Osteoblast (primary cell): ENCODE results near the gene HBP1. TPM values are rescaled to one million over a fixed set of nuclear protein-coding genes. Genes with fewer than 3 reads are reported as not detected.

Experiments used
- DNase-seq: peaks from one replicate; pipeline ENCODE4 v3.0.0; 2011; ENCODE audit warnings: low spot score, mixed read lengths; ENCODE audit not compliant: insufficient read length; ENCODE audit errors: missing footprints
- H2AFZ ChIP-seq: 2 replicates; pipeline ENCODE4 v1.6.0; 2011; ENCODE audit warnings: mild to moderate bottlenecking, low read length
- H3K27ac ChIP-seq: 2 replicates; pipeline ENCODE4 v1.5.1; 2011; ENCODE audit warnings: mild to moderate bottlenecking, low read depth, low read length, moderate library complexity
- H3K27me3 ChIP-seq: 2 replicates; pipeline ENCODE4 v1.6.0; 2012; ENCODE audit warnings: mild to moderate bottlenecking, control low read depth, inconsistent platforms, low read length, moderate library complexity; ENCODE audit not compliant: insufficient read depth
- H3K36me3 ChIP-seq: 2 replicates; pipeline ENCODE4 v1.5.1; 2011; ENCODE audit warnings: mild to moderate bottlenecking, low read length, control low read depth, moderate library complexity; ENCODE audit not compliant: insufficient read depth
- H3K4me1 ChIP-seq: 2 replicates; pipeline ENCODE4 v1.5.1; 2011; ENCODE audit warnings: mild to moderate bottlenecking, low read length, control low read depth, moderate library complexity; ENCODE audit not compliant: insufficient read depth
- H3K4me2 ChIP-seq: 2 replicates; pipeline ENCODE4 v1.6.0; 2011; ENCODE audit warnings: mild to moderate bottlenecking, low read length; ENCODE audit not compliant: insufficient read depth
- H3K4me3 ChIP-seq: fragments of 200-600 bp; sonication (generic); 3 replicates; pipeline ENCODE4 v1.5.1; 2012; ENCODE audit warnings: mild to moderate bottlenecking, low read length, inconsistent platforms; ENCODE audit not compliant: insufficient read depth
- H3K79me2 ChIP-seq: 2 replicates; pipeline ENCODE4 v1.6.0; 2012; ENCODE audit warnings: mild to moderate bottlenecking, low read length, control low read depth, inconsistent platforms; ENCODE audit not compliant: insufficient read depth
- H3K9me3 ChIP-seq: 2 replicates; pipeline ENCODE4 v1.5.1; 2011; ENCODE audit warnings: low read depth, low read length, control low read depth
- H4K20me1 ChIP-seq: 2 replicates; pipeline ENCODE4 v1.6.0; 2012; ENCODE audit warnings: mild to moderate bottlenecking, low read length, control low read depth; ENCODE audit not compliant: insufficient read depth
- total RNA-seq: library from RNA; depleted of rRNA; stranded (reverse); fragments of >200 nt; gene quantifications from 2 replicates; pipeline ENCODE4 v1.2.3, GENCODE V29; 2012
- TF ChIP-seq, protein P1 (sequence below): IDR thresholded peaks from 2 replicates; pipeline ENCODE4 v1.5.1; 2011; ENCODE audit warnings: mild to moderate bottlenecking, low read depth, low read length, moderate library complexity; ENCODE audit errors: extremely low read depth

HBP1 gene
- total RNA-seq, 1 donor, result 175 TPM

DNA sequence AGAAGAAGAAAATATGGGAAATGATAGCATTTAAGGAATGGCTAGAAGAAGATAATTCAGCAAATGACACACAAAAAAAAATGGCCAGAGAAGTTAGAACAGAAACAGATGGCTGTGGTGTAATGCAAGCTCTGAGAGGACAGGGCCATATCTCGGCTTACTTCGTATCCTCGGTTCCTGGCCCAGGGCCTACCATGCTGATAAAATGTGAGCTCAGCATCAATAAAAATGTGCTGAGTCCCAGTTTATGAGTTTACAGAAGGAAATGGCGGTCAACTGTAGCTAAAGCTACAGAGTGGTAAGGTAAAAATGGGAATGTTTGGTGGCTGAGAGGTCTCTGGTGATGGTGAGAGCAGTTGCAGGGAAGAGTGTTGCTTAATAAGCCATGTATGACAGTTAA lies 40.8 kb downstream of the HBP1 start:
- Histone ChIP-seq H4K20me1 (no peaks in the 10 kb centered on the region), H3K4me1 (peaks cover 11% of the 10 kb centered on the region), H3K27me3 (no peaks in the 10 kb centered on the region), H3K27ac (no peak overlapping the region), H3K79me2 (no peaks in the 10 kb centered on the region), H3K4me2 (no peak overlapping the region), H2AFZ (no peak overlapping the region), H3K4me3 (no peak overlapping the region), H3K9me3 (no peaks in the 10 kb centered on the region), H3K36me3 (peaks cover 10% of the 10 kb centered on the region)
- TF ChIP-seq, protein P1, sequence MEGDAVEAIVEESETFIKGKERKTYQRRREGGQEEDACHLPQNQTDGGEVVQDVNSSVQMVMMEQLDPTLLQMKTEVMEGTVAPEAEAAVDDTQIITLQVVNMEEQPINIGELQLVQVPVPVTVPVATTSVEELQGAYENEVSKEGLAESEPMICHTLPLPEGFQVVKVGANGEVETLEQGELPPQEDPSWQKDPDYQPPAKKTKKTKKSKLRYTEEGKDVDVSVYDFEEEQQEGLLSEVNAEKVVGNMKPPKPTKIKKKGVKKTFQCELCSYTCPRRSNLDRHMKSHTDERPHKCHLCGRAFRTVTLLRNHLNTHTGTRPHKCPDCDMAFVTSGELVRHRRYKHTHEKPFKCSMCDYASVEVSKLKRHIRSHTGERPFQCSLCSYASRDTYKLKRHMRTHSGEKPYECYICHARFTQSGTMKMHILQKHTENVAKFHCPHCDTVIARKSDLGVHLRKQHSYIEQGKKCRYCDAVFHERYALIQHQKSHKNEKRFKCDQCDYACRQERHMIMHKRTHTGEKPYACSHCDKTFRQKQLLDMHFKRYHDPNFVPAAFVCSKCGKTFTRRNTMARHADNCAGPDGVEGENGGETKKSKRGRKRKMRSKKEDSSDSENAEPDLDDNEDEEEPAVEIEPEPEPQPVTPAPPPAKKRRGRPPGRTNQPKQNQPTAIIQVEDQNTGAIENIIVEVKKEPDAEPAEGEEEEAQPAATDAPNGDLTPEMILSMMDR, result no peak
- no peak for DNase-seq

DNA sequence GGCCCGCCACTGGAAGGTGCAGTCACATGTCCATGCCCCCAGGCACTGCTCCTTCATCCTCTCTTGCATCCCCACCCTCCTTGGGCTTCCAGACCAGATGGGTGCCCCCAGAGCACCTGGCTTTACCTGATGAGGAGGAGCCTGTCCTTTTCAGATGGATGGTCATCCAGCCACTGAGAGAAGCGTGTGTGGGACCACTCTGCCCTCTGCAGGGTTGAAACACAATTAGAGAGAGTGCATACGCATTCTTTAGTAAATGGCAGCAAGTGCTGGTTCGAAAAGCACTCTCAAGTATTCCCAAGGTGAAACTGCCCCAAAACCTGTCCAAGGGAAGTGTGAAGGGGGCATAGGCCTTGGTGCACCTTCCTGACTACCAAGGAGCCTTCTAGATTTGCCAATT lies 41.6 kb downstream of the HBP1 start:
- Histone ChIP-seq H4K20me1 (no peaks in the 10 kb centered on the region), H3K79me2 (no peaks in the 10 kb centered on the region), H3K27ac (no peak overlapping the region), H2AFZ (no peak overlapping the region), H3K36me3 (peaks cover 10% of the 10 kb centered on the region), H3K4me1 (peaks cover 11% of the 10 kb centered on the region), H3K27me3 (no peaks in the 10 kb centered on the region), H3K9me3 (no peaks in the 10 kb centered on the region), H3K4me3 (no peak overlapping the region), H3K4me2 (no peak overlapping the region)
- TF ChIP-seq, protein P1, result no peak
- DNase-seq, result no peak

- H3K79me2 ChIP-seq, result no peaks in the 10 kb centered on the region
- TF ChIP-seq, protein P1, result no peak
These were observed 43.9 kb downstream of the HBP1 start for GRCh38 chr7:107212725-107213124.

GRCh38 chr7:107213193-107213788 lies 44.5 kb downstream of the HBP1 start:
- H4K20me1 ChIP-seq, result no peaks in the 10 kb centered on the region
- no peak overlapping the region for H3K4me3 ChIP-seq
- H3K36me3 ChIP-seq, result peaks cover 10% of the 10 kb centered on the region
- H3K27me3 ChIP-seq, result no peaks in the 10 kb centered on the region
- no peak overlapping the region for H3K27ac ChIP-seq
- H3K79me2 ChIP-seq, result no peaks in the 10 kb centered on the region
- H3K4me1 ChIP-seq, result peaks cover 3% of the 10 kb centered on the region
- H2AFZ ChIP-seq, result no peak overlapping the region
- no peaks in the 10 kb centered on the region for H3K9me3 ChIP-seq
- DNase-seq, result no peak
- TF ChIP-seq, protein P1, result no peak
- no peak overlapping the region for H3K4me2 ChIP-seq

More at GRCh38 chr7:107212725-107213124, 43.9 kb downstream of the HBP1 start:
- Histone ChIP-seq H3K4me3 (no peak overlapping the region), H3K9me3 (no peaks in the 10 kb centered on the region), H3K4me1 (peaks cover 8% of the 10 kb centered on the region), H3K36me3 (peaks cover 10% of the 10 kb centered on the region), H3K4me2 (no peak overlapping the region), H2AFZ (no peak overlapping the region), H3K27ac (no peak overlapping the region), H3K27me3 (no peaks in the 10 kb centered on the region), H4K20me1 (no peaks in the 10 kb centered on the region)
- DNase-seq, result no peak
